ENCODE data around the gene ARFIP2.

- TF ChIP-seq CTCF (conservative IDR thresholded peaks at IDR 0.05 in 1 of 2, IDR thresholded peaks at IDR 0.05 in 1 of 2; ENCODE audit: extremely low read depth in 1 of 2, insufficient read depth in 1 of 2, low read depth in 1 of 2, low read length in 2 of 2) = no peak
- no peak for TF ChIP-seq EZH2 (IDR thresholded peaks at IDR 0.05; ENCODE audit: borderline replicate concordance, low read length)
These were observed 45.4 kb upstream of the ARFIP2 start for GRCh38 chr11:6526411-6527135.
